ENCODE data around the gene RAPGEF4. TPM values are rescaled to one million over a fixed set of nuclear protein-coding genes. Genes with fewer than 3 reads are reported as not detected.
"Not testable (repeated sequence)": the region's sequence is repeated elsewhere in the genome, so short reads cannot be mapped to it uniquely, and the experiment has no call there.

Gene RAPGEF4
- polyA plus RNA-seq, 1 donor, result 9.4 TPM

GRCh38 chr2:173079973-173080860 lies 344.6 kb downstream of the RAPGEF4 start:
- H3K4me3 ChIP-seq (ENCODE audit: low read length), result no peak overlapping the region
- no peak for DNase-seq
- H3K27ac ChIP-seq (ENCODE audit: low read length), result no peak overlapping the region
- peaks cover 5% of the 10 kb centered on the region for H3K4me1 ChIP-seq (ENCODE audit: control insufficient read depth, insufficient read depth, low read length)
- H3K27me3 ChIP-seq (ENCODE audit: control insufficient read depth, insufficient read depth, low read length), result no peaks in the 10 kb centered on the region
- H3K9me3 ChIP-seq (ENCODE audit: control insufficient read depth, low read depth, low read length), result no peaks in the 10 kb centered on the region
- no peaks in the 10 kb centered on the region for H3K36me3 ChIP-seq (ENCODE audit: control insufficient read depth, insufficient read depth, low read length)
- no CpG with 5 or more reads among the region's 6 CpGs for WGBS (ENCODE audit: insufficient coverage, low lambda C conversion rate)

- H3K27ac ChIP-seq (ENCODE audit: low read length), result no peak overlapping the region
Measured at GRCh38 chr2:173086518-173087213, 351.0 kb downstream of the RAPGEF4 start.

GRCh38 chr2:173087214-173087581 lies 351.6 kb downstream of the RAPGEF4 start:
- Histone ChIP-seq H3K4me1 (ENCODE audit: control insufficient read depth, insufficient read depth, low read length) (no peaks in the 10 kb centered on the region), H3K9me3 (ENCODE audit: control insufficient read depth, low read depth, low read length) (no peaks in the 10 kb centered on the region), H3K27me3 (ENCODE audit: control insufficient read depth, insufficient read depth, low read length) (no peaks in the 10 kb centered on the region), H3K27ac (ENCODE audit: low read length) (no peak overlapping the region), H3K4me3 (ENCODE audit: low read length) (no peak overlapping the region), H3K36me3 (ENCODE audit: control insufficient read depth, insufficient read depth, low read length) (peaks cover 3% of the 10 kb centered on the region)
- 80% methylated on average over 1 of the region's 1 CpG for WGBS (ENCODE audit: insufficient coverage, low lambda C conversion rate)
- DNase-seq, result no peak

More at GRCh38 chr2:173086518-173087213, 351.0 kb downstream of the RAPGEF4 start:
- Histone ChIP-seq H3K4me1 (ENCODE audit: control insufficient read depth, insufficient read depth, low read length) (no peaks in the 10 kb centered on the region), H3K27me3 (ENCODE audit: control insufficient read depth, insufficient read depth, low read length) (no peaks in the 10 kb centered on the region), H3K9me3 (ENCODE audit: control insufficient read depth, low read depth, low read length) (no peaks in the 10 kb centered on the region), H3K4me3 (ENCODE audit: low read length) (no peak overlapping the region), H3K36me3 (ENCODE audit: control insufficient read depth, insufficient read depth, low read length) (peaks cover 3% of the 10 kb centered on the region)
- no peak for DNase-seq
- WGBS (ENCODE audit: insufficient coverage, low lambda C conversion rate), result 80% methylated on average over 1 of the region's 2 CpGs

- no peak for DNase-seq
- Histone ChIP-seq H3K27me3 (ENCODE audit: control insufficient read depth, insufficient read depth, low read length) (no peaks in the 10 kb centered on the region), H3K27ac (ENCODE audit: low read length) (no peak overlapping the region), H3K4me3 (ENCODE audit: low read length) (no peak overlapping the region), H3K4me1 (ENCODE audit: control insufficient read depth, insufficient read depth, low read length) (no peaks in the 10 kb centered on the region), H3K36me3 (ENCODE audit: control insufficient read depth, insufficient read depth, low read length) (peaks cover 3% of the 10 kb centered on the region), H3K9me3 (ENCODE audit: control insufficient read depth, low read depth, low read length) (no peaks in the 10 kb centered on the region)
- 60% methylated on average over 1 of the region's 4 CpGs for WGBS (ENCODE audit: insufficient coverage, low lambda C conversion rate)
Measured at GRCh38 chr2:173087793-173088496, 352.3 kb downstream of the RAPGEF4 start.

- Histone ChIP-seq H3K4me1 (ENCODE audit: control insufficient read depth, insufficient read depth, low read length) (no peaks in the 10 kb centered on the region), H3K27ac (ENCODE audit: low read length) (no peak overlapping the region)
- no CpG with 5 or more reads among the region's 11 CpGs for WGBS (ENCODE audit: insufficient coverage, low lambda C conversion rate)
Measured at GRCh38 chr2:173090276-173090877, 354.7 kb downstream of the RAPGEF4 start.

GRCh38 chr2:173090973-173091660 lies 355.5 kb downstream of the RAPGEF4 start:
- Histone ChIP-seq H3K9me3 (ENCODE audit: control insufficient read depth, low read depth, low read length) (no peaks in the 10 kb centered on the region), H3K36me3 (ENCODE audit: control insufficient read depth, insufficient read depth, low read length) (peaks cover 3% of the 10 kb centered on the region), H3K4me1 (ENCODE audit: control insufficient read depth, insufficient read depth, low read length) (no peaks in the 10 kb centered on the region), H3K27ac (ENCODE audit: low read length) (no peak overlapping the region), H3K27me3 (ENCODE audit: control insufficient read depth, insufficient read depth, low read length) (no peaks in the 10 kb centered on the region), H3K4me3 (ENCODE audit: low read length) (no peak overlapping the region)
- 78% methylated on average over 4 of the region's 10 CpGs for WGBS (ENCODE audit: insufficient coverage, low lambda C conversion rate)
- DNase-seq, result no peak

More at GRCh38 chr2:173090276-173090877, 354.7 kb downstream of the RAPGEF4 start:
- Histone ChIP-seq H3K36me3 (ENCODE audit: control insufficient read depth, insufficient read depth, low read length) (peaks cover 3% of the 10 kb centered on the region), H3K4me3 (ENCODE audit: low read length) (no peak overlapping the region), H3K27me3 (ENCODE audit: control insufficient read depth, insufficient read depth, low read length) (no peaks in the 10 kb centered on the region), H3K9me3 (ENCODE audit: control insufficient read depth, low read depth, low read length) (no peaks in the 10 kb centered on the region)
- no peak for DNase-seq

GRCh38 chr2:173091910-173092309 lies 356.3 kb downstream of the RAPGEF4 start:
- no peak for DNase-seq
- no peak overlapping the region for H3K4me3 ChIP-seq (ENCODE audit: low read length)
- H3K36me3 ChIP-seq (ENCODE audit: control insufficient read depth, insufficient read depth, low read length), result peaks cover 5% of the 10 kb centered on the region
- no peak overlapping the region for H3K27ac ChIP-seq (ENCODE audit: low read length)
- WGBS (ENCODE audit: insufficient coverage, low lambda C conversion rate), result 100% methylated on average over 4 of the region's 4 CpGs
- H3K4me1 ChIP-seq (ENCODE audit: control insufficient read depth, insufficient read depth, low read length), result no peaks in the 10 kb centered on the region
- H3K9me3 ChIP-seq (ENCODE audit: control insufficient read depth, low read depth, low read length), result no peaks in the 10 kb centered on the region
- H3K27me3 ChIP-seq (ENCODE audit: control insufficient read depth, insufficient read depth, low read length), result no peaks in the 10 kb centered on the region

GRCh38 chr2:173092844-173093402 lies 357.3 kb downstream of the RAPGEF4 start:
- H3K27ac ChIP-seq (ENCODE audit: low read length), result no peak overlapping the region

GRCh38 chr2:173093617-173094016 lies 358.0 kb downstream of the RAPGEF4 start:
- not testable (repeated sequence) for H3K27ac ChIP-seq (ENCODE audit: low read length)

More at GRCh38 chr2:173092844-173093402, 357.3 kb downstream of the RAPGEF4 start:
- H3K4me3 ChIP-seq (ENCODE audit: low read length), result no peak overlapping the region
- no peaks in the 10 kb centered on the region for H3K4me1 ChIP-seq (ENCODE audit: control insufficient read depth, insufficient read depth, low read length)
- H3K27me3 ChIP-seq (ENCODE audit: control insufficient read depth, insufficient read depth, low read length), result no peaks in the 10 kb centered on the region
- WGBS (ENCODE audit: insufficient coverage, low lambda C conversion rate), result 66% methylated on average over 3 of the region's 3 CpGs
- no peak for DNase-seq
- H3K36me3 ChIP-seq (ENCODE audit: control insufficient read depth, insufficient read depth, low read length), result peaks cover 5% of the 10 kb centered on the region
- no peaks in the 10 kb centered on the region for H3K9me3 ChIP-seq (ENCODE audit: control insufficient read depth, low read depth, low read length)

More at GRCh38 chr2:173093617-173094016, 358.0 kb downstream of the RAPGEF4 start:
- not testable (repeated sequence) for DNase-seq; H3K4me3 ChIP-seq (ENCODE audit: low read length); H3K9me3 ChIP-seq (ENCODE audit: control insufficient read depth, low read depth, low read length); H3K27me3 ChIP-seq (ENCODE audit: control insufficient read depth, insufficient read depth, low read length); H3K36me3 ChIP-seq (ENCODE audit: control insufficient read depth, insufficient read depth, low read length); H3K4me1 ChIP-seq (ENCODE audit: control insufficient read depth, insufficient read depth, low read length)
- no CpG with 5 or more reads among the region's 2 CpGs for WGBS (ENCODE audit: insufficient coverage, low lambda C conversion rate)
